Measurements from ENCODE around the gene LAMC1. TPM values are rescaled to one million over a fixed set of nuclear protein-coding genes. Genes with fewer than 3 reads are reported as not detected.

The LAMC1 gene
- total RNA-seq: 100 to 1,000 TPM; 130 to 315 (median 214) TPM

DNA sequence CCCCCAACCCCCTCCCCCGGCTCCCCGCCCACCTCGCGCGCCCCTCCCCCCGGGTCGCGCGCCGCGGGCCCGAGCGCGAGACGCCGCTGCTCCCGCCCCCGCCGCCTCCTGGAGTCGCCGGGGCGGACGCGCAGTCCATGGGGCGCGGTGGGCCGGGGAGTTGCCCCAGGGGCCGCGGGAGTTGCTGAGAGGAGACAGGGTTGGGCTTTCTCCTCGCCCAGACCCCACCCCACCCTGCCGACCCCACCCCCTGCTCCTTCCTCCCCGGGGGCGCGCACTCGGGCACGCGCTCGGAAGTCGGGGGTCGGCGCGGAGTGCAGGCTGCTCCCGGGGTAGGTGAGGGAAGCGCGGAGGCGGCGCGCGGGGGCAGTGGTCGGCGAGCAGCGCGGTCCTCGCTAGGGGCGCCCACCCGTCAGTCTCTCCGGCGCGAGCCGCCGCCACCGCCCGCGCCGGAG is at the start of gene LAMC1:
Gene LAMC1 (plus strand): TSS at position 275 of the 455 bp plus-strand sequence. CDS start 297 bp downstream, outside the sequence.
- no peaks in the 10 kb centered on the region for H3K27me3 ChIP-seq
- DNase-seq: peak; percentile 73 to 83
- intact Hi-C loops (cut with DNase I; ENCODE audit: low total_unique reads): no loop called here
- H3K27ac ChIP-seq: peak within 1 kb of the TSS; percentile 99 to 100
- no peaks in the 10 kb centered on the region for H3K9me3 ChIP-seq
- H3K36me3 ChIP-seq: no peaks in the 10 kb centered on the region
- peak within 1 kb of the TSS; percentile 90 to 98 for H3K4me3 ChIP-seq
- TF ChIP-seq POLR2A (IDR thresholded peaks at IDR 0.05): peak; percentile 3 to 49
- TF ChIP-seq, protein P1, sequence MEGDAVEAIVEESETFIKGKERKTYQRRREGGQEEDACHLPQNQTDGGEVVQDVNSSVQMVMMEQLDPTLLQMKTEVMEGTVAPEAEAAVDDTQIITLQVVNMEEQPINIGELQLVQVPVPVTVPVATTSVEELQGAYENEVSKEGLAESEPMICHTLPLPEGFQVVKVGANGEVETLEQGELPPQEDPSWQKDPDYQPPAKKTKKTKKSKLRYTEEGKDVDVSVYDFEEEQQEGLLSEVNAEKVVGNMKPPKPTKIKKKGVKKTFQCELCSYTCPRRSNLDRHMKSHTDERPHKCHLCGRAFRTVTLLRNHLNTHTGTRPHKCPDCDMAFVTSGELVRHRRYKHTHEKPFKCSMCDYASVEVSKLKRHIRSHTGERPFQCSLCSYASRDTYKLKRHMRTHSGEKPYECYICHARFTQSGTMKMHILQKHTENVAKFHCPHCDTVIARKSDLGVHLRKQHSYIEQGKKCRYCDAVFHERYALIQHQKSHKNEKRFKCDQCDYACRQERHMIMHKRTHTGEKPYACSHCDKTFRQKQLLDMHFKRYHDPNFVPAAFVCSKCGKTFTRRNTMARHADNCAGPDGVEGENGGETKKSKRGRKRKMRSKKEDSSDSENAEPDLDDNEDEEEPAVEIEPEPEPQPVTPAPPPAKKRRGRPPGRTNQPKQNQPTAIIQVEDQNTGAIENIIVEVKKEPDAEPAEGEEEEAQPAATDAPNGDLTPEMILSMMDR (IDR thresholded peaks at IDR 0.05): peak in 2 of 4 experiments; percentile 17 to 24
- no peaks in the 10 kb centered on the region for H3K4me1 ChIP-seq

DNA sequence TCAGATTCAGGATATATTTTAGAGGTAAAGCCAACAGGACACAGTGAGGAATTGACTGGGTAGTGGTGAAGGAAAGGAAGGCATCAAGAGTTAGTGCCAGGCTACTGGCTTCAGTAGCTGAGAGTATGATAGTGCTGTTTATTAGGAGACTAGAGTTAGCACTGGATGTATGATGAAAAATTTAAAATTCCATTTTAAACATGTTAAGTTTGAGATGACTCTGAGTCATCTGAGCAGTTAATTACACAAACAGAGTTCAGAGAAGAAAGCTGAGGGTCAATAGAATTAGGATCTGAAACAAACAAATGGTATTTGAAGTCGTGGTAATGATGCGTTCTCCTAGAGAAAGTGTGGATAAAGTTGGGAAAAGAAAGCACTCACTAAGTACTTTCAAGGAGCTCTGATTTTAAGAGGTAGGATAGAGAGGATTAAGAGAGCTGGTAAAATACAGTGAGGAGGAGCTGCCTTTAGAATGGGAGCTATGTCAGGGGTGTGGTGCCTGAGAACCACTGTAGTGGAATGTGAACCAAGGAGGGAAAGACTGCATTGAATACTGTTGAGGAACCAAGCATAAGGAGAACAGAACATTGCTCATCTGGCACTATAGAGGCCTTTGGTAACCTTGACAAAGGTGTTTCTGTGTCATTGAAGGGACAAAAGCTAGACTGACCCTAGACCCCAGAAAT is 48.6 kb upstream of the LAMC1 start:
- H3K4me1 ChIP-seq: no peaks in the 10 kb centered on the region
- H3K4me3 ChIP-seq: no peak overlapping the region
- H3K9me3 ChIP-seq: no peaks in the 10 kb centered on the region
- no peaks in the 10 kb centered on the region for H3K27me3 ChIP-seq
- no peak overlapping the region for H3K27ac ChIP-seq
- H3K36me3 ChIP-seq: no peaks in the 10 kb centered on the region
- TF ChIP-seq, protein P1 (IDR thresholded peaks at IDR 0.05): no peak
- TF ChIP-seq POLR2A (IDR thresholded peaks at IDR 0.05): no peak
- DNase-seq: no peak
- intact Hi-C loops (cut with DNase I; ENCODE audit: low total_unique reads): no loop called here

DNA sequence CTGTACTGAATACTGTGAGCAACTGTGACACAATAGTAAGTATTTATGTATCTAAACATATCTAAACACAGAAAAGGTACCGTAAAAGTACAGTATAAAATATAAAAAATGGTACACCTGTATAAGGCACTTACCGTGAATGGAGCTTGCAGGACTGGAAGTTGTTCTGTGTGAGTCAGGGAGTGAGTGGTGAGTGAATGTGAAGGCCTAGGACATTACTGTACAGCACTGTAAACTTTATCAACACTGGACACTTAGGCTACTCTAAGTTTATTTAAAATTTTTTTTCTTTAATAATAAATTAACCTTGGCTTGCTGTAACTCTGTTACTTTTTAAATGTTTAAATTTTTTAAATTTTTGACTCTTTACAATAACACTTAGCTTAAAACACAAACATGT is 45.7 kb upstream of the LAMC1 start:
- H3K27ac ChIP-seq: no peak overlapping the region
- H3K27me3 ChIP-seq: no peaks in the 10 kb centered on the region
- H3K4me3 ChIP-seq: no peak overlapping the region
- TF ChIP-seq, protein P1 (IDR thresholded peaks at IDR 0.05): no peak
- TF ChIP-seq POLR2A (IDR thresholded peaks at IDR 0.05): no peak
- intact Hi-C loops (cut with DNase I; ENCODE audit: low total_unique reads): no loop called here
- no peaks in the 10 kb centered on the region for H3K36me3 ChIP-seq
- no peaks in the 10 kb centered on the region for H3K9me3 ChIP-seq
- no peak for DNase-seq
- H3K4me1 ChIP-seq: no peaks in the 10 kb centered on the region

DNA sequence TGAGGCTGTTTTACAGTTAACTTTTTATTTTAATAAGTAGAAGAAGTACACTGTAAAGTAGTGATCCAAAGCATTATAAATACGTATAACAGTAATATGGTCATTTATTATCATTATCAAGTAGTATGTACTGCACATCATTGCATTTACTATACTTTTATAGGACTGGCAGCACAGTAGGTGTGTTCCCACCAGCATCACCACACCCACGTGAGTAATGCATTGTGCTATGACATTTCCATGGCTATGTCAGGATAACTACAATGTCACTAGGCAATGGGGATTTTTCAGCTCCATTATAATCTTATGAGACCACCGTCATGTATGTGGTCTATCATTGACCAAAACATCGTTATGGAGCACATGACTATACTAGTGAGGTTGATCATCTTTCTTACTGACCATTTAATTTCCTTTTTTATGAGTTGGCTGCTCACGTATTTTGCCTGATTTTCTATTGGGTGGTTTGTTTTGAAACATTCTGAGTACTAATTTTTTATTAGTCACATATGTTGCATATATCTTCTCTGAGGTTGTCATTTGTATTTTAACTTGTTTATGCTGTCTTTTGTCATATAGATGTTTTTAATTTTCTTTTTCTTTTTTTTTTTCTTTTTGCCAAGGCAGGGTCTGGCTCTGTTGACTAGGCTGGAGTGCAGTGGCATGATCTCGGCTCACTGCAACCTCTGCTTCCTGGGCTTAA is 44.9 kb upstream of the LAMC1 start:
- Histone ChIP-seq H3K4me1 (no peaks in the 10 kb centered on the region), H3K27ac (no peak overlapping the region), H3K4me3 (no peak overlapping the region), H3K9me3 (no peaks in the 10 kb centered on the region), H3K36me3 (no peaks in the 10 kb centered on the region), H3K27me3 (no peaks in the 10 kb centered on the region)
- intact Hi-C loops (cut with DNase I; ENCODE audit: low total_unique reads): no loop called here
- TF ChIP-seq POLR2A (IDR thresholded peaks at IDR 0.05): no peak
- TF ChIP-seq, protein P1 (IDR thresholded peaks at IDR 0.05): no peak
- DNase-seq: no peak

DNA sequence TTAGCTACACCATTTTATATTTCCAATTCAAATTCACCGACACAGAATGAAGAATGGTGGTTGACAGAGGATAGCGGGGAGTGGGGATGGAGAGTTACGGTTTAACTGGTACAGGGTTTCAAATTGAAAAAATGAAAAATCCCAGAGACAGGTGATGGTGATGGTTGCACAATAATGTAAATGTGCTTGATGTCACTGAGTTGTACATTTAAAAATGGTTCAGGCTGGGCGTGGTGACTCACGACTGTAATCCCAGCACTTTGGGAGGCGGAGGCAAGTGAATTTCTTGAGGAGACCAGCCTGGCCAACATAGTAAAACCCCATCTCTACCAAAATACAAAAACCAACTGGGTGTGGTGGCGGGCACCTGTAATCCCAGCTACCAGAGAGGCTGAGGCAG is 39.1 kb upstream of the LAMC1 start:
- Histone ChIP-seq H3K4me1 (no peaks in the 10 kb centered on the region), H3K27me3 (no peaks in the 10 kb centered on the region), H3K4me3 (no peak overlapping the region), H3K36me3 (no peaks in the 10 kb centered on the region), H3K27ac (no peak overlapping the region), H3K9me3 (no peaks in the 10 kb centered on the region)
- TF ChIP-seq, protein P1 (IDR thresholded peaks at IDR 0.05): no peak
- no peak for TF ChIP-seq POLR2A (IDR thresholded peaks at IDR 0.05)
- DNase-seq: no peak
- intact Hi-C loops (cut with DNase I; ENCODE audit: low total_unique reads): no loop called here

Data from uterus (tissue), 4 donors.